ENCODE measurements around the gene DNAH3. TPM values are rescaled to one million over a fixed set of nuclear protein-coding genes. Genes with fewer than 3 reads are reported as not detected.

DNAH3 gene
- total and polyA plus RNA-seq, 2 of the 13 experiments (the other 11 are each of a cell fraction or from before 2014, with no cell fraction given), result 0.07 to 0.08 TPM

- peaks cover 83% of the 10 kb centered on the region for H3K4me1 ChIP-seq (ENCODE audit: insufficient read depth, low read length)
- H3K4me3 ChIP-seq (replicated peaks in 1 of 3; ENCODE audit: insufficient read depth in 1 of 3, low read depth in 2 of 3, low read length in 3 of 3), result no peak overlapping the region
- TF ChIP-seq RXRB (CRISPR knock-in tag; IDR thresholded peaks at IDR 0.05; ENCODE audit: borderline replicate concordance) (0 out of 2 replicates have a peak, but pooled peaks have one; percentile 2), ZNF337 (CRISPR knock-in tag; IDR thresholded peaks at IDR 0.05; ENCODE audit: borderline replicate concordance, low read depth) (0 out of 2 replicates have a peak, but pooled peaks have one; percentile 14), WIZ (CRISPR knock-in tag; IDR thresholded peaks at IDR 0.05) (no peak), CEBPG (CRISPR knock-in tag; IDR thresholded peaks at IDR 0.05) (peak; percentile 45; the same call in 1 of the 2 replicates), HOXA7 (CRISPR knock-in tag; IDR thresholded peaks at IDR 0.05) (no peak), PHF21A (CRISPR knock-in tag; IDR thresholded peaks at IDR 0.05) (peak; percentile 15; the same call in 1 of the 2 replicates), CEBPB (IDR thresholded peaks at IDR 0.05; ENCODE audit: borderline replicate concordance, low read depth, low read length) (peak; percentile 66; the same call in 1 of the 2 replicates)
- TF ChIP-seq, protein P1, sequence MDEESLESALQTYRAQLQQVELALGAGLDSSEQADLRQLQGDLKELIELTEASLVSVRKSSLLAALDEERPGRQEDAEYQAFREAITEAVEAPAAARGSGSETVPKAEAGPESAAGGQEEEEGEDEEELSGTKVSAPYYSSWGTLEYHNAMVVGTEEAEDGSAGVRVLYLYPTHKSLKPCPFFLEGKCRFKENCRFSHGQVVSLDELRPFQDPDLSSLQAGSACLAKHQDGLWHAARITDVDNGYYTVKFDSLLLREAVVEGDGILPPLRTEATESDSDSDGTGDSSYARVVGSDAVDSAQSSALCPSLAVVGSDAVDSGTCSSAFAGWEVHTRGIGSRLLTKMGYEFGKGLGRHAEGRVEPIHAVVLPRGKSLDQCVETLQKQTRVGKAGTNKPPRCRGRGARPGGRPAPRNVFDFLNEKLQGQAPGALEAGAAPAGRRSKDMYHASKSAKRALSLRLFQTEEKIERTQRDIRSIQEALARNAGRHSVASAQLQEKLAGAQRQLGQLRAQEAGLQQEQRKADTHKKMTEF (CRISPR knock-in tag; IDR thresholded peaks at IDR 0.05), result no peak
- peaks cover 8% of the 10 kb centered on the region; the same call in 1 of the 2 replicates for H4K20me1 ChIP-seq (ENCODE audit: insufficient read depth, low read length)
- no peak overlapping the region for H3K4me2 ChIP-seq (ENCODE audit: low read depth, low read length)
- DNase-seq (ENCODE audit: low spot score), result no peak
- 67% methylated on average over 5 of the region's 5 CpGs for WGBS (ENCODE audit: low lambda C conversion rate)
- no peak overlapping the region for H3K27ac ChIP-seq (ENCODE audit: extremely low read length, insufficient read depth, low read length)
- H3K36me3 ChIP-seq (replicated peaks in 1 of 2; ENCODE audit: control insufficient read depth in 1 of 2, insufficient read depth in 2 of 2, low read length in 2 of 2), result no peaks in the 10 kb centered on the region
- H3K27me3 ChIP-seq (ENCODE audit: control insufficient read depth in 1 of 2, insufficient read depth in 2 of 2, low read length in 2 of 2), result no peaks in the 10 kb centered on the region
- no peak for FAIRE-seq
- peaks cover 84% of the 10 kb centered on the region for H3K79me2 ChIP-seq (ENCODE audit: insufficient read depth, low read length)
- intact Hi-C loops (cut with micrococcal nuclease; ENCODE audit: unreplicated experiment), result no loop called here
- ATAC-seq, result no peak
- H2AFZ ChIP-seq (ENCODE audit: low read length), result no peak overlapping the region
- in situ Hi-C loops (cut with HindIII; ENCODE audit: extremely low pct_ligation_motif_present, low pct_unique_long_range_greater_than_20kb), result no loop called here
- no TSS peak for BruUV-seq (replicated peaks)
- ChIA-PET POLR2A (interaction anchor here (1.4 kb wide), 2 partner anchors 9 to 16 kb away, joined by 10 to 12 read pairs; partner anchors contain the start of genes DCUN1D3 and LYRM1), CTCF (ENCODE audit: low intra/inter-chr PET ratio, low total read pairs) (no interaction called here)
- H3K9me3 ChIP-seq (ENCODE audit: low read length), result no peaks in the 10 kb centered on the region
- H3K9ac ChIP-seq (ENCODE audit: insufficient read depth, low read depth, low read length), result no peak overlapping the region
Observed at GRCh38 chr16:20883554-20884239, 266.9 kb downstream of the DNAH3 start.

Other genes with a start within 250 kb of the DNAH3 start
- gene LDAF1, start 7.8 kb upstream of the DNAH3 start, total RNA-seq (2016; rRNA removed; fragmentation: Illumina TruSeq; extraction: Trizol), result 6.3 and 8.3 TPM in 2 replicates
- gene LDAF1, start 7.8 kb upstream of the DNAH3 start, polyA plus RNA-seq (2011; rRNA removed), result 7.5 and 8.8 TPM in 2 replicates
- not detected in 2 replicates for gene ZP2, start 60.7 kb upstream of the DNAH3 start, total RNA-seq (2016; rRNA removed; fragmentation: Illumina TruSeq; extraction: Trizol)
- gene ZP2, start 60.7 kb upstream of the DNAH3 start, polyA plus RNA-seq (2011; rRNA removed), result not detected in 2 replicates
- 30.0 and 37.7 TPM in 2 replicates for gene ANKS4B, start 82.9 kb upstream of the DNAH3 start, total RNA-seq (2016; rRNA removed; fragmentation: Illumina TruSeq; extraction: Trizol)
- gene ANKS4B, start 82.9 kb upstream of the DNAH3 start, polyA plus RNA-seq (2011; rRNA removed), result 6.5 and 8.0 TPM in 2 replicates
- gene CRYM, start 127.4 kb upstream of the DNAH3 start, total RNA-seq (2016; rRNA removed; fragmentation: Illumina TruSeq; extraction: Trizol), result 1.9 and 2.4 TPM in 2 replicates
- 2.2 and 2.6 TPM in 2 replicates for gene CRYM, start 127.4 kb upstream of the DNAH3 start, polyA plus RNA-seq (2011; rRNA removed)

All from HepG2 (cell line).